Stimulated activated CD8-positive, alpha-beta memory T cell treated with anti-CD3 and anti-CD28 coated beads, Interleukin-7, amount 100 ng/mL, for 1 hour (primary cell): ENCODE measurements around the gene ANKRD62.
"Not testable (repeated sequence)": the region's sequence is repeated elsewhere in the genome, so short reads cannot be mapped to it uniquely, and the experiment has no call there.

Experiments
- DNase-seq, 2 donors: peaks; one replicate each; pipeline ENCODE4 v3.0.0-alpha.2; 2020; ENCODE audit warnings: low read depth in 2 of 2

Gene ANKRD62

DNA sequence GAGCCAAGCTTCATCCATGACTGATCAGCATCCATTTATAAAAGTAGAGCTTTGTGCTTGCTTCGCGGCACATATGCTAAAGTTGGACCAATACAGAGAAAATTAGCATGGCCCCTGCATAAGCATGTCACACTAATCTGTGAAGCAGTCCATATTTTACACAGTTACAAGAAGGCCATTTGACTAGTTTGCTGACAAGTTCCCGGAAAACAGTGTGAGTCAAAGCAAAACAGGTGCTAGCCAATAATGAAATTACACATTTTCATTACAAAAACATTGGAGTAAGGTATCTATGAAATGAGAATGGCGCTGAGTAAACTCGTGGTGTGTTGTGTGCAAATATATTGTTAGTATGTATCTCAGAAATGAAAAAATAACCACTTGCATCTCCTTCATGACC, 4.7 kb downstream of the ANKRD62 start:
- no peak for DNase-seq

DNA sequence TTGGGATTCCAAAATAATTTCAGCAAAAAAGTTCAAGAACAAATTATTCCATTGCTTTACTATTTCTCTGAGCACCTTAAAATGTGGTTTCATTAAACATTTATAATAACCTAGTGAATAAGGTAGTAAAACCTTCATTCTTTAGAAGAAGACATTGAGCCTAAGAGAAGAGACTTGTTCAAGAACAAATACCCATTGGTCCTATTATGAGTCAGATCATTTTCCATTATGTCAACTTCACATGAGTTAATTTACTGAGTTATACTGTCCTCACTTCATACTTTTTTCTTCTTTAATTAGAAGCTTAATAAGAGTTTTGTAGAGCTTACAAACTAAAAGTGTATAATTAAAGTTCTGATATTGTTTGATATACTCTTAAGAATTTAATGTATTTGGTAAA, 5.5 kb downstream of the ANKRD62 start:
- DNase-seq: no peak

DNA sequence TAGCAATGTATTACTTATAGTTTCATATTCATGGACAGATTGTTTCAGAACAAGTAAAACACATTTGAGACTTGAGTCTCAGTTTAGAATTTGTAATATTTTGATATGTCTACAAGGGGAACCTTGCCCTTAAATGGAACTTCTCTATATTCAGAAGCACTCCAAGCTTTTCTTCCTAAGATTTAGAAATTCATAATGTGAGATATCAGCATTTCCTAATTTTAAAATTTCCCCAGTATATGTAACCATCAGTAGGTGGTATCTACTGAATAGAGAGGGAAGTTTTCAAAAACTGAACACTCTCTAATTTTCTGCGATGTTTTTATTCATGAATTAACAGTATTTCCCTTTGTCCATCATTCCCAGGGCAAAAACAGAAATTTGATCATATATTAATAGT, 7.6 kb downstream of the ANKRD62 start:
- no peak for DNase-seq

DNA sequence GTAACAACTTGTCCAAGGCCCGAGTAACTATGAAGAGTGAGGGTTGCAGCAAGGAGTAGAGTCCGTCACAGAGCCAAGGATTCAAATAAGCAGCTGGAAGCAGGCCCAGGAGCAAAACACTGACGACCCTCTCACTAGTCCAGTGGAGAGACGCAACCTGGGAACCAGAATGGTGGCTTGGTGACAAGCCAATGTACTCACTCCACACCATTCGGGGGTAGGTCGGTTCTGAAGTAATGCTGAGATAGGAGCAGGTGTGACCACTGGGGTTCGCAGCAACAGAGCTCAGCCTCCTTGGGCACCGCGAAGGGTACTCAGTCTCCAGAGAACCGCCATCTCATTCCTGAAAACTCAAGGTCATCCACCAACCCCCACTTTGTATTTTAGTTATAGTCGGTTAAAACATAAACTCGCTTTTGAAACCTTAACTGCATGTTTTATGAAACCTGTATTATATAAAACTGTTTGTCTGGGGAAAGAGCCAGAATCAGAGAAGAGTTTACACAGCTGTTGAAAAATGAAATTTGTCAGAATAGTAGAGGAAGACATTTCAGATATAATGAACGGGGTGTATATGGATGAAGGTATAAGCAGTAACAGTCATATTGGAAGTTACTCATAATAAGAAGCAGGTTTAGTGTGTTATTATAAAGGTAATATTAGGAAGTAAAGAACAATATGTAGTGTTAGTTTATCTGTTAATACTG, 8.6 kb downstream of the ANKRD62 start:
- no peak for DNase-seq

DNA sequence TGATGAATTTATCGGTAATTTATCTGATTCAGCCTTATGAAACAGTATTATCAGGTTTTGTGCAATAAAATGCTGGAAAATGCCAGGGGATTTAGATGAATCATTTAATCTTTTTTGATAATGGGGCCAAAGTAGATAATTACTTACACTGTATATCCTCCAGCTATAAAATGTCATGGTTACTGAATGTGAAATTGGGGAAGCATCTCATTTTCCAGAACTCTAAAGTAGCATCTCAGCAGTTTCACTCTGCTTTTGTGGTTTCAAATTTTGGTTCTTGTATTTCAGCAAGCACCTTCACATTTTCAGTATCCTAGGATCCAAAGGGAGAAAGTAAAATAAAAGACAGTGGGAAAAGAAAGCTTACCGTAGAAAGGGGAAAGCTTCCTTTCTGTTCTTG, 12.8 kb downstream of the ANKRD62 start:
- no peak for DNase-seq

DNA sequence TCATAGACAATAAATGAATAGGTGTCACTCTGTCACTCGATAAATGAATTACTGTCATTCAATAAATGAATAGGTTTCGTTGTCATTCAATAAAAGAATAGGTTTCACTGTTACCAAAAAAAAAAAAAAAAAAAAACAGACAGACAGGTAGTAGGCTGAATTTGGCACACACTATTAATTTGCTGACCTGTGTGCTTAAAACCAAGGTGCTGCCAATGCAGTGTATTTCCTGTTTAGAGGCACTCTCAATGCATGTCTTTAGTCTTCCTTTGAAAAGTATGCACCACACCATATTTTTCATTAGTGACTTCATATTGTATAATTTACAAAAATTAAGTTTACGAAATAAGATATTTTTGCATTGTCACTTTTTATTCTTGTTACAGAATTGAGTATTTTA, 16.2 kb downstream of the ANKRD62 start:
- no peak for DNase-seq

DNA sequence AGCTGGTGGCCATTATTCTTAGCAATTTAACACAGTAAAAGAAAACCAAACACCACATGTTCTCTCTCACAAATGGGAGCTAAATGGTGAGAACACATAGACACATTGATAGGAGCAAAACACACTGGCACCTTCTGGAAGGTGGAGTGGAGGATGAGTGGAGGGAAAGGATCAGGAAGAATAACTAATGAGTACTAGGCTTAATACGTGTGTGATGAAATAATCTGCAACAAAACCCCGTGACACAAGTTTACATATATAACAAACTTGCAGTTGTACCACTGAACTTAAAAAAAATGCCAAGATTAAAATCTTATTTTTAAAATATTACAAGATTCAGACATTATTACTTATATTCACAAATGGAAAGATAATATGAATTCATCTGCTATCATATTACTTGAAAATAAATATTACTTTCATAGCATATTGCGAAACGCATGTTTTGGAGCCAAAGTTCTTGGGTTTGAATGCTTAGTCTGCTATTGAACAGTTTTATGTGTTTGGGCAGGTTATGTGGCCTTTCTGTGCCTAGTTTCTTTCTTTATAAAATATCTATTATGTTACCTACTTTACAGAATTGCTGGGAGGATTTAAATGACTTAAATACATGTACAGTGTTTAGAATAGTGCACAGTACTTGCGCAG, 20.5 kb downstream of the ANKRD62 start:
- DNase-seq: no peak

DNA sequence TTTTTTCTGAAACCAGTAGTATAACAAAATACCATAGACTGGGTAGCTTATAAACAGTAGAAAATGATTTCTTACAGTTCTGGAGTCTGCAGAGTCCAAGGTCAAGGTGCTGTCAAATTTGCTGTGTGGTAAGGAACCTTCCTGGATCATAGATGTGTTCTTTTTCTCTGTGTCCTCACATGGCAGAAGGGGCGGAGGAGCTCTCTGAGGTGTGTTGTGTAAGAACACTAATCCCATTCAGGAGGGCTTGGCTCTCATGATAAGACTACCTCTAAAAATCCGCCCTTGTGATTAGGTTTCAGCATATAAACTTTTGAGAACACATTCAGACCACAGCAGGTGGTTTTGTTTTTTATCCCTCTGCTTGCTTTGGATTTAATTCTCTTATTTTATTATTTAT, 25.7 kb downstream of the ANKRD62 start:
- DNase-seq: no peak

DNA sequence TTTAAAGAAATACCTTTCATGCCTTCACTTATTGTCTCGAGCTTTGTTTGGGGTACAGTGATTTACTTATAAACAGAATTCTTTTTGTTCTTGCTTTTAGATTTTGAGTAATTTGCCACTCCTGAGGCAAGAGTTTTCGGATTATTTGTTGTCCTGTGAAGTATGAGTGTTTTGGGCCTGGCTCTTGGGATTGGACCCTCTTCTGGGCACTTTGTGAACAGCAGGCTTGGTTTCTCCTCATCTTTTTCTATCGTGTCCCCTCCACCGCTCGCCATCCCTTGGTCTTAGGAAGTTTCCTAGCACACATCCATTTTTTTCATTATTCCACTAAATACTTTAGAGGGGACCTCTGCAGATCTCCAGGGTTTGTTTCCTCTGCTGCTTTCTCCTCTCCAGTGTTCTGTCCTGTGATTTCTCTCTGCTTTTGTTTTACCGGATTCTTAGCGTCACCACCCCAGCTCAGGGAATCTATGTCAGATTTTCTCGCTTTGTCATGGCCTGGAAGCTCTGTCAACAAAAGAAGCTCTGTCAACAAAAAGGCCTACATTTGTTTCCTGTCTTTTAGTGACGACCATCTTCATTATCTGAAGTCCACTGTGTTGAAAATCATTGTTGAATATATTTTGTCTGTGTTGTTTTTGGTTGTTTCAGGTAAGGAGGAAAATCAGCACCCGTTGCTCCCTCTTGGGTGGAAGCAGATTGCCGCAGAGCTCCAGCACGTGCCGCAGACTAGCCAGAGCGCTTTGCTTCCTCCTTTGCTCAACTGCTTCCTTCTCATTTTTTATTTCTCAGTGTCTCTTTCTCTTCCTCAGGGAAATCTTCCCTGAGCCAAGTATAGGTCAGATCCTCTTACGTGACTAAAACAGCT, 27.8 kb downstream of the ANKRD62 start:
- DNase-seq: no peak

DNA sequence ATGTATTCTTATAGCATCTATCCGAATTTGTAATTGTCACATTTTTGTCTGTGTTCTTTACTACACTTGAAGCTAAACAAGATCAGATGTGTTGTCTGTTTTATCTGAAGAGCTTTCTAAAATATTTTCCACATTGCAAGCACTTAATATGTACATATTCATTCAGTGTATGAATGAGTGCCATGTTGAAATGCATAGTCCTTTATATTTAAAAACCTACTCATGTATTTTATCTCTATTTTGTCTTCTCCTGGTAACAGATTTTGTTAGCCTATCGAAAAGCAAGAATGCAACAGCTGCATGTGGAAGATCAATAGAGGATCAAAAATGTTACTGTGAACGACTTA, 28.4 kb downstream of the ANKRD62 start:
- not testable (repeated sequence) for DNase-seq

DNA sequence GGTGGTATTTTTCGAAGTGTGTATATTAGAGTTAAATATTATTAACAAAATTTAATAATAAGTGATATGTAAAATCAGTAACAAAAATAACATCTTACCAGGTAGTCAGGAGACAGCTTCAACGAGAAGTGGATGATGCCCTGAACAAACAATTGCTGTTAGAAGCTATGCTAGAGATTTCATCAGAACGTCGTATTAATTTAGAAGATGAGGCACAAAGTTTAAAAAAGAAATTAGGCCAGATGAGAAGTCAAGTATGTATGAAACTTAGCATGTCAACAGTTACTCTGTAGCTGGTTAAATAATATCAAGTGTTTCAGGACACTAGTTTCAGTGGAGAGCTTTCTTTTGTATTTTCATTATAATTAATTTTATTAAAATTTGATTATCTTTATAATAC, 34.0 kb downstream of the ANKRD62 start:
- not testable (repeated sequence) for DNase-seq

DNA sequence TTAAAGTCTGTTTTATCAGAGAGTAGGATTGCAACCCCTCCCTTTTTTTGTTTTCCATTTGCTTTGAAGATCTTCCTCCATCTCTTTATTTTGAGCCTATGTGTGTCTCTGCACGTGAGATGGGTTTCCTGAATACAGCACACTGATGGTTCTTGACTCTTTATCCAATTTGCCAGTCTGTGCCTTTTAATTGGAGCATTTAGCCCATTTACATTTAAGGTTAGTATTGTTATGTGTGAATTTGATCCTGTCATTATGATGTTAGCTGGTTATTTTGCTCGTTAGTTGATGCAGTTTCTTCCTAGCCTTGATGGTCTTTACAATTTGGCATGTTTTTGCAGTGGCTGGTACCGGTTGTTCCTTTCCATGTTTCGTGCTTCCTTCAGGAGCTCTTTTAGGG, 45.2 kb downstream of the ANKRD62 start:
- not testable (repeated sequence) for DNase-seq

DNA sequence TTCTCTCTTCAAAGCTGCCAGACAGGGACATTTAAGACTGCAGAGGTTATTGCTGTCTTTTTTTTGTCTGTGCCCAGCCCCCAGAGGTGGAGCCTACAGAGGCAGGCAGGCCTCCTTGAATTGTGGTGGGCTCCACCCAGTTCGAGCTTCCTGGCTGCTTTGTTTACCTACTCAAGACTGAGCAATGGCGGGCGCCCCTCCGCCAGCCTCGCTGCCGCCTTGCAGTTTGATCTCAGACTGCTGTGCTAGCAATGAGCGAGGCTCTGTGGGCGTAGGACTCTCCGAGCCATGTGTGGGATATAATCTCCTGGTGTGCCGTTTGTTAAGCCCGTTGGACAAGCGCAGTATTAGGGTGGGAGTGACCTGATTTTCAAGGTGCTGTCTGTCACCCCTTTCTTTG, 47.2 kb downstream of the ANKRD62 start:
- DNase-seq: not testable (repeated sequence)

DNA sequence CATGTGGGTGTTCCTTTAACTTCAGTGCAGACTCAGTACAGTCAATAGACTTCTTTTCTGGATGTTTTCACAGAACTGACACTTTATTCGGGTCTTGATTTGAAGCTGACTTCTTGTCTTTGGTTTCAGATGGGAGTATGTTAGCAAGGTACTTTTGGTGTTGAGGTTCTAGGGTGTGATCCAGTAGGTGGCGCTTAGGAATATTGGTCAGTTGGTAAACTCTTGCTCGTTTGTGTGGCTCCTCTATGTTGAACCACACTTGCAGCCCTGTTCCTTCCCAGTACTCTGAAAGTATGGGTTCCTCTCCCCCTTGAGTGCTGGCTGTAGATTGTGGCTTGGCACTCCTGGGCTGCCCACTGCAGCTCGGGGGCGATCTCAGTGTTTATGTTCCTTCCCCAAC, 48.1 kb downstream of the ANKRD62 start:
- not testable (repeated sequence) for DNase-seq

DNA sequence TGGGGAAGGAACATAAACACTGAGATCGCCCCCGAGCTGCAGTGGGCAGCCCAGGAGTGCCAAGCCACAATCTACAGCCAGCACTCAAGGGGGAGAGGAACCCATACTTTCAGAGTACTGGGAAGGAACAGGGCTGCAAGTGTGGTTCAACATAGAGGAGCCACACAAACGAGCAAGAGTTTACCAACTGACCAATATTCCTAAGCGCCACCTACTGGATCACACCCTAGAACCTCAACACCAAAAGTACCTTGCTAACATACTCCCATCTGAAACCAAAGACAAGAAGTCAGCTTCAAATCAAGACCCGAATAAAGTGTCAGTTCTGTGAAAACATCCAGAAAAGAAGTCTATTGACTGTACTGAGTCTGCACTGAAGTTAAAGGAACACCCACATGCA, 55.8 kb downstream of the ANKRD62 start:
- not testable (repeated sequence) for DNase-seq

DNA sequence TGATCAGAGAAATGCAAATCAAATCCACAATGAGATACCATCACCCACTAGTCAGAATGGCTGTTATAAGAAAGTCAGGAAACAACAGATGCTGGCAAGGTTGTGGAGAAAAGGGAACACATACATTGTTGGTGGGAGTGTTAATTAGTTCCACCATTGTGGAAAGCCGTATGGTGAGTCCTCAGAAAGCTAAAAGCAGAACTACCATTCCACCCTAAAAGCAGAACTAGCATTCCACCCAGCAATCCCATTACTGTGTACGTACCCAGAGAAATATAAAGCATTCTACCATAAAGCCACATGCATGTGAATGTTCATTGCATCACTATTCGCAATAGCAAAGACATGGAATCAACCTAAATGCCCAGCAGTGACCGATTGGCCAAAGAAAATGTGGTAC, 60.7 kb downstream of the ANKRD62 start:
- DNase-seq: no peak

DNA sequence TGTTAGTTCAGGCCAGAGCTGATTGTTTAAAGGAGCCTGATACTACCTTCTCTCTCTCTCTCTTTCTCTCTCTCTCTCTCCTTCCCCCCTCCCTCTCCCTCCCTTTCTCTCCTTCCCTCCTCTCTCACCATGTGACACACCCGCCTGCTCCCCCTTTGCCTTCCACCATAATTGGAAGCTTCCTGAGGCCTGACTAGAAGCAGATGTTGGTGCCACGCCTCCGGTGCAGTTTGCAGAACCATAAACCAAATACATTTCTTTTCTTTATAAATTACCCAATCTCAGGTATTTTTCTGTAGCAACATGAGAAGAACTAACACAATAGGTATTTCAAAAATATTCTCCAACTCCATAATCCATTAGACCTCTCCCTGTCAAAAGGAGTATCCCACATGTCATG, 62.4 kb downstream of the ANKRD62 start:
- no peak for DNase-seq

DNA sequence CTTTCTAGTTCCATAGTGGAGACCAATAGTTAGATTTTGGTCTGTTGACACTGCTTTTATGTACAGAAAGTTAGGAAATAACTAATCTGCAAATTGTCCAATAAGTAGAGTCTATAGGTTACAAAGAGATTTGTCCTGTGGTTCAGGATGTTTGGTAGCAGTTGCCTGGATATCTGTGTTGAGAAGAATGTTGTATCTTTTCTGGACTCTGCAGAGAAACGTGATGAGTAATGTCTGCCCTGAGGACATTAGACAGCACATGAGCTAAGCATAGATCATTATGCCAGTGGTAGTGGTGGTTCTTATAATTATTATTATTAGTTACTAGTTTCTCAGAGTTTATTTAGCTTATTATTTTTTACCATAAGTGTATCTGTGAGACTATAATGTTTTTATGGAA, 65.8 kb downstream of the ANKRD62 start:
- no peak for DNase-seq

DNA sequence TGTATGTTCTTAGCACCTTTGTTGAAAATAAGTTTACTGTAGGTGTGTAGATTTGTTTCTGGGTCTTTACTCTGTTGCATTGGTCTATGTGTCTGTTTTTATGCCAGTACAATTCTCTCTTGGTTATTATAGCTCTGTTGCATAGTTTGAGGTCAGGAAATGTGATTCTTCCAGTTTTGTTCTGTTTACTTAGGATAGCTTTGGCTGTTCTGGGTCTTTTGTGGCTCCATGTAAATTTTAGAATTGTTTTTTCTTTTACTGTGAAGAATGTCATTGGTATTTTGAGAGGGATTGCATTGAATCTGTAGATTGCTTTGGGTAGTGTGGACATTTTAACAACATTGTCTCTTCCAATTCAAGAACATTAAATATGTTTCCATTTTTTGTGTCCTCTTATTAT, 69.1 kb downstream of the ANKRD62 start:
- DNase-seq: no peak

DNA sequence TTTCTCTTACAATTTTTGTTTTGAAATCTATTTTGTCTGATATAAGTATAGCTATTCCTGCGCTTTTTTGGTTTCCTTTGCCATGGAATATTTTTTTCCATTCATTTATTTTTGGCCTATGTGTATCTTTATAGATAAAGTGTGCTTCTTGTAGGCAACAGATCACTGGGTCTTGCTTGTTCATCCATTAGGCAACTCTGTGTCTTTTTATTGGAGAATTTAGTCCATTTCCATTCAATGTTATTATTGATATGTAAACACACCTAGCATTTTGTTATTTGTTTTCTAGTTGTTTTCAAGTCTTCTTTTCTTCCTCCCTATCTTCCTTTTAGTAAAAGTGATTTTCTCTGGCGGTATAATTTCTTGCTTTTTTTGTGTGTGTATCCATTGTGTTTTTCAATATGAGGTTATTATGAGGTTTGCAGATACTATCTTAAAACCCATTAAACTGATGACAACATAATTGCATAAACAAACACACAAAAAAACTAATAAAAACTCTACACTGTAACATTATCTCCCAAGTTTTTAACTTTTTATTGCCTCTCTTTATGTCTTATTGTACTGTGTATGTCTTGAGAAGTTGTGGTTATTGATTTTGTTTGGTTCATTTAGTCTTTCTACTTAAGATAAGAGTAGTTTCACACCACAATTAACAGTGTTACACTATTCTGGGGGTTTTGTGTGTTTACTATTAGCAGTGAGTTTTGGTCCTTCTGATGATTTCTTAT, 71.6 kb downstream of the ANKRD62 start:
- no peak for DNase-seq
